Measurements from ENCODE around the gene AGBL4.

AGBL4 gene

DNA sequence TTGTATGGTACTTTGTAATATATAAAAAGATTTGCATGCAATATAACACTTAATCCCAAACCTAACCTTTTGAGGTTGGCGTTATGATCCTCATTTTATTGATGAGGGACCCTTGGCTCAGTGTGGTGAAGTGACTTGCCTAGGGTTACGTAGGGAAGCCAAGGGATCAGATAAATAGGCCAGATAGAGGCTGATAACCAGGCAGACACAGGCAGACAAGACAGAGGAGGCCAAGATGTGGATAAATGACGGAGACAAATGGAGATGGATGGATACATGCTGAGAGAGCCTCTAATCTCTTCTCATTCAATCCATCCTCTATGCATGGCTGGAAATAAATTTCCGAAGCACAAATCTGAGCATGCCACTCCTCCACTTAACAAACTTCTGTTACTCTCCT lies 1414.9 kb downstream of the AGBL4 start:
- no peak overlapping the region for H3K27ac ChIP-seq (ENCODE audit: low read depth, low read length, poor library complexity, severe bottlenecking)
- H2AFZ ChIP-seq (ENCODE audit: low read length): no peak overlapping the region
- H3K4me3 ChIP-seq (ENCODE audit: low read depth, low read length, poor library complexity, severe bottlenecking): no peak overlapping the region
- no peaks in the 10 kb centered on the region for H3K9me2 ChIP-seq (ENCODE audit: low read depth, low read length)
- H3K79me2 ChIP-seq (ENCODE audit: insufficient read depth, low read length): no peaks in the 10 kb centered on the region
- no peaks in the 10 kb centered on the region for H3K27me3 ChIP-seq (ENCODE audit: insufficient read depth, low read length)
- H3K9ac ChIP-seq (ENCODE audit: low read length): no peak overlapping the region
- H3K4me2 ChIP-seq (ENCODE audit: low read length): no peak overlapping the region
- no peaks in the 10 kb centered on the region for H3K4me1 ChIP-seq (ENCODE audit: insufficient read depth, low read length, severe bottlenecking)
- H3K9me3 ChIP-seq (ENCODE audit: low read length): no peaks in the 10 kb centered on the region
- no peaks in the 10 kb centered on the region for H3F3A ChIP-seq (ENCODE audit: insufficient read depth, low read length)
- no peaks in the 10 kb centered on the region for H3K36me3 ChIP-seq (ENCODE audit: insufficient read depth, low read length)
- no peak for TF ChIP-seq EZH2 (IDR thresholded peaks at IDR 0.05; ENCODE audit: borderline replicate concordance, low read length)
- H4K20me1 ChIP-seq (ENCODE audit: insufficient read depth, low read length): no peaks in the 10 kb centered on the region

DNA sequence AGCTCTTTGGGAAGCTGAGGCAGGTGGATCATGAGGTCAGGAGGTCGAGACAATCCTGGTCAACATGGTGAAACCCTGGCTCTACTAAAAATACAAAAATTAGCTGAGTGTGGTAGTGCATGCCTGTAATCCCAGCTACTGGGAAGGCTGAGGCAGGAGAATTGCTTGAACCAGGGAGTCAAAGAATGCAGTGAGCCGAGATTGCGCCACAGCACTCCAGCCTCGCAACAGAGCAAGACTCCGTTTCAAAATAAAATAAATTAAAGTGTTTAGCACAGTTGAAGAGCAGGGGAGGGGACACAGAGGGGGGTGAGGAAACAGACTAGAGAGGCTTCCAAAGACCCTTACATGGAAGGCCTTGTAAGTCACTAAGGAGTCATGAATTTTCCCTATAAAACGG lies 1420.5 kb downstream of the AGBL4 start:
- Histone ChIP-seq H3K9me2 (ENCODE audit: low read depth, low read length) (no peaks in the 10 kb centered on the region), H3K36me3 (ENCODE audit: insufficient read depth, low read length) (no peaks in the 10 kb centered on the region), H3K79me2 (ENCODE audit: insufficient read depth, low read length) (no peaks in the 10 kb centered on the region), H3K4me3 (ENCODE audit: low read depth, low read length, poor library complexity, severe bottlenecking) (no peak overlapping the region), H3K4me1 (ENCODE audit: insufficient read depth, low read length, severe bottlenecking) (no peaks in the 10 kb centered on the region), H3K9me3 (ENCODE audit: low read length) (no peaks in the 10 kb centered on the region), H3K4me2 (ENCODE audit: low read length) (no peak overlapping the region), H3K27ac (ENCODE audit: low read depth, low read length, poor library complexity, severe bottlenecking) (no peak overlapping the region), H4K20me1 (ENCODE audit: insufficient read depth, low read length) (no peaks in the 10 kb centered on the region), H2AFZ (ENCODE audit: low read length) (no peak overlapping the region), H3K9ac (ENCODE audit: low read length) (no peak overlapping the region), H3K27me3 (ENCODE audit: insufficient read depth, low read length) (no peaks in the 10 kb centered on the region), H3F3A (ENCODE audit: insufficient read depth, low read length) (no peaks in the 10 kb centered on the region)
- TF ChIP-seq, protein P1, sequence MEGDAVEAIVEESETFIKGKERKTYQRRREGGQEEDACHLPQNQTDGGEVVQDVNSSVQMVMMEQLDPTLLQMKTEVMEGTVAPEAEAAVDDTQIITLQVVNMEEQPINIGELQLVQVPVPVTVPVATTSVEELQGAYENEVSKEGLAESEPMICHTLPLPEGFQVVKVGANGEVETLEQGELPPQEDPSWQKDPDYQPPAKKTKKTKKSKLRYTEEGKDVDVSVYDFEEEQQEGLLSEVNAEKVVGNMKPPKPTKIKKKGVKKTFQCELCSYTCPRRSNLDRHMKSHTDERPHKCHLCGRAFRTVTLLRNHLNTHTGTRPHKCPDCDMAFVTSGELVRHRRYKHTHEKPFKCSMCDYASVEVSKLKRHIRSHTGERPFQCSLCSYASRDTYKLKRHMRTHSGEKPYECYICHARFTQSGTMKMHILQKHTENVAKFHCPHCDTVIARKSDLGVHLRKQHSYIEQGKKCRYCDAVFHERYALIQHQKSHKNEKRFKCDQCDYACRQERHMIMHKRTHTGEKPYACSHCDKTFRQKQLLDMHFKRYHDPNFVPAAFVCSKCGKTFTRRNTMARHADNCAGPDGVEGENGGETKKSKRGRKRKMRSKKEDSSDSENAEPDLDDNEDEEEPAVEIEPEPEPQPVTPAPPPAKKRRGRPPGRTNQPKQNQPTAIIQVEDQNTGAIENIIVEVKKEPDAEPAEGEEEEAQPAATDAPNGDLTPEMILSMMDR (IDR thresholded peaks at IDR 0.05; ENCODE audit: low read length): no peak
- TF ChIP-seq EZH2 (IDR thresholded peaks at IDR 0.05; ENCODE audit: borderline replicate concordance, low read length): no peak

DNA sequence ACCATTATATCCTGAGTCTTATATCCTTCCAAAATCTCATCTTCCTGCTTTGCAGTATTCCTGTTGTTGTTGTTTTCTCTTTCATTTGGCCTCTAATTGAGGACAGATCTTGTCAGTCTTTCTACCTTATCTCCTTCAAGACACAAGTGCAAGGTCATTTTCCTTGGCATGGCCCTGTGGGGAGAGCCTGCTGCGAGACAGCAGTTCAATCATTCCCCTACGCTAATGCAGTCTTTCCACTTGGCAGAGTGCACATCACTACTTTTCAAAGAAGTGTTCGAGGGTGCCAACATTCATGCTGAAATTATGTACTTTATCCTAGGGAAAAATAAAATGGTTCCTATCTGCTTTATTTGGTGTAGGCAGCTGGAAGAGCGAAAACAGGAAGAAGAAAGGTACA lies 1421.4 kb downstream of the AGBL4 start:
- no peak overlapping the region for H3K9ac ChIP-seq (ENCODE audit: low read length)
- H2AFZ ChIP-seq (ENCODE audit: low read length): no peak overlapping the region
- no peaks in the 10 kb centered on the region for H3K4me1 ChIP-seq (ENCODE audit: insufficient read depth, low read length, severe bottlenecking)
- TF ChIP-seq, protein P1 (IDR thresholded peaks at IDR 0.05; ENCODE audit: low read length): no peak
- no peak for TF ChIP-seq EZH2 (IDR thresholded peaks at IDR 0.05; ENCODE audit: borderline replicate concordance, low read length)
- H4K20me1 ChIP-seq (ENCODE audit: insufficient read depth, low read length): no peaks in the 10 kb centered on the region
- H3K27ac ChIP-seq (ENCODE audit: low read depth, low read length, poor library complexity, severe bottlenecking): no peak overlapping the region
- H3K9me2 ChIP-seq (ENCODE audit: low read depth, low read length): no peaks in the 10 kb centered on the region
- H3F3A ChIP-seq (ENCODE audit: insufficient read depth, low read length): no peaks in the 10 kb centered on the region
- no peak overlapping the region for H3K4me2 ChIP-seq (ENCODE audit: low read length)
- no peaks in the 10 kb centered on the region for H3K79me2 ChIP-seq (ENCODE audit: insufficient read depth, low read length)
- H3K4me3 ChIP-seq (ENCODE audit: low read depth, low read length, poor library complexity, severe bottlenecking): no peak overlapping the region
- no peaks in the 10 kb centered on the region for H3K36me3 ChIP-seq (ENCODE audit: insufficient read depth, low read length)
- H3K9me3 ChIP-seq (ENCODE audit: low read length): no peaks in the 10 kb centered on the region
- no peaks in the 10 kb centered on the region for H3K27me3 ChIP-seq (ENCODE audit: insufficient read depth, low read length)

DNA sequence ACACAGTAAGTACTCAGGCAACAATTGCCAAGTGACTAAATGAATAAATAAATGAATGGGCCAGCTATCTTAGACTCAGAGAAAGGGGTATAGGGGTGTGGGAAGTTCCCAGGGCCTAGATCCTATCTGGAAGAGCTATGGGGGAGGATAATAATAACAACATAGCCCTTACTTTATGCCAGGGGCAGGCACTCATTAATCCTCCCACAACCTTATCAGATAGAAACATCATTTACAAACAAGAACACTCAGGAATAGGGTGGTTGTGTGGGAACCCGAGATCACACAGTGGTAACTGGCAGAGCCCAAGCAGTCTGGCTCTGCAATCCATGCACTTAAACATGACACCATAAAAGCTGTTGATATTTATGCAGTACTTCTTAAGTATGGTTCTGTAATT lies 1423.6 kb downstream of the AGBL4 start:
- no peaks in the 10 kb centered on the region for H3F3A ChIP-seq (ENCODE audit: insufficient read depth, low read length)
- no peak overlapping the region for H3K4me2 ChIP-seq (ENCODE audit: low read length)
- H3K27ac ChIP-seq (ENCODE audit: low read depth, low read length, poor library complexity, severe bottlenecking): no peak overlapping the region
- no peaks in the 10 kb centered on the region for H4K20me1 ChIP-seq (ENCODE audit: insufficient read depth, low read length)
- no peaks in the 10 kb centered on the region for H3K9me3 ChIP-seq (ENCODE audit: low read length)
- no peaks in the 10 kb centered on the region for H3K9me2 ChIP-seq (ENCODE audit: low read depth, low read length)
- H3K79me2 ChIP-seq (ENCODE audit: insufficient read depth, low read length): no peaks in the 10 kb centered on the region
- H3K27me3 ChIP-seq (ENCODE audit: insufficient read depth, low read length): no peaks in the 10 kb centered on the region
- no peaks in the 10 kb centered on the region for H3K36me3 ChIP-seq (ENCODE audit: insufficient read depth, low read length)
- TF ChIP-seq EZH2 (IDR thresholded peaks at IDR 0.05; ENCODE audit: borderline replicate concordance, low read length): no peak
- TF ChIP-seq, protein P1 (IDR thresholded peaks at IDR 0.05; ENCODE audit: low read length): no peak
- no peak overlapping the region for H3K4me3 ChIP-seq (ENCODE audit: low read depth, low read length, poor library complexity, severe bottlenecking)
- H3K9ac ChIP-seq (ENCODE audit: low read length): no peak overlapping the region
- H3K4me1 ChIP-seq (ENCODE audit: insufficient read depth, low read length, severe bottlenecking): no peaks in the 10 kb centered on the region
- H2AFZ ChIP-seq (ENCODE audit: low read length): no peak overlapping the region

Measured in OCI-LY1 (cell line).